ENCODE results near the gene NUTM2G. TPM values are rescaled to one million over a fixed set of nuclear protein-coding genes. Genes with fewer than 3 reads are reported as not detected.
"Not testable (repeated sequence)": the region's sequence is repeated elsewhere in the genome, so short reads cannot be mapped to it uniquely, and the experiment has no call there.

NUTM2G gene
- total RNA-seq, 1 experiment from 2014 or later: not detected

- peaks cover 19% of the 10 kb centered on the region for H3K79me2 ChIP-seq (ENCODE audit: low read length)
Observed at GRCh38 chr9:96983496-96984122, 55.0 kb downstream of the NUTM2G start.

DNA sequence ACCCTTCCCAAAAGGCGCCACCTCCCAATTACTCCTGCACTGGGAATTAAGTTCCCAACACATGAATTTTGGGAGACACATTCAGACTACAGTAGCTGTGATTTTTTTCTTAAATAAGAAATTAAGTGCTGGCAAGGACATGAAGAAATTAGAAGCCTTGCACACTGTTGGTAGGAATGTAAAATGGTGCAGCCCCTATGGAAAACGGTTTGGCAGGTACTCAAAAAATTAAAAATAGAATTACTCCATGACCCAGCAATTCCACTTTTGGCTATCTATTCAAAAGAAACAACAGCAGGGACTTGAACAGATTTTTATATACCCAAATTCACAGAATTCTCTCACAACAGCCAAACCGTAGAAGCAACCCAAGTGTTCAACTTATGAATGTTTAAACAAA lies 55.5 kb downstream of the NUTM2G start:
- H3K9me3 ChIP-seq (ENCODE audit: low read length); H4K20me1 ChIP-seq (ENCODE audit: low read length); H3K27me3 ChIP-seq (ENCODE audit: low read length); H3K4me1 ChIP-seq (ENCODE audit: insufficient read depth, low read length); CTCF ChIA-PET; H3K9me2 ChIP-seq (replicated peaks; ENCODE audit: low read length); H3K27ac ChIP-seq (ENCODE audit: low read length); H2AFZ ChIP-seq (ENCODE audit: low read length); H3K4me2 ChIP-seq (ENCODE audit: low read length); DNase-seq; H3F3A ChIP-seq (ENCODE audit: low read length, unreplicated experiment); H3K9ac ChIP-seq (ENCODE audit: low read length); H3K4me3 ChIP-seq (ENCODE audit: low read length); intact Hi-C loops (cut with micrococcal nuclease); H3K36me3 ChIP-seq (ENCODE audit: low read depth, low read length); BruUV-seq (replicated peaks); ATAC-seq; POLR2A ChIA-PET (ENCODE audit: unreplicated experiment): not testable (repeated sequence)
- H3K79me2 ChIP-seq (ENCODE audit: low read length): peaks cover 19% of the 10 kb centered on the region

More at GRCh38 chr9:96983496-96984122, 55.0 kb downstream of the NUTM2G start:
- H2AFZ ChIP-seq (ENCODE audit: low read length); H3K27me3 ChIP-seq (ENCODE audit: low read length); H3K4me1 ChIP-seq (ENCODE audit: insufficient read depth, low read length); H3K36me3 ChIP-seq (ENCODE audit: low read depth, low read length); H3K4me3 ChIP-seq (ENCODE audit: low read length); H3K27ac ChIP-seq (ENCODE audit: low read length); ATAC-seq; H3F3A ChIP-seq (ENCODE audit: low read length, unreplicated experiment); POLR2A ChIA-PET (ENCODE audit: unreplicated experiment); DNase-seq; H3K9ac ChIP-seq (ENCODE audit: low read length); H4K20me1 ChIP-seq (ENCODE audit: low read length); H3K4me2 ChIP-seq (ENCODE audit: low read length); H3K9me3 ChIP-seq (ENCODE audit: low read length); CTCF ChIA-PET; BruUV-seq (replicated peaks); H3K9me2 ChIP-seq (replicated peaks; ENCODE audit: low read length); intact Hi-C loops (cut with micrococcal nuclease): not testable (repeated sequence)

GRCh38 chr9:96984887-96985286 lies 56.2 kb downstream of the NUTM2G start:
- H3K27ac ChIP-seq (ENCODE audit: low read length); H3K9me2 ChIP-seq (replicated peaks; ENCODE audit: low read length); H3K9me3 ChIP-seq (ENCODE audit: low read length); H2AFZ ChIP-seq (ENCODE audit: low read length); H3K4me3 ChIP-seq (ENCODE audit: low read length); BruUV-seq (replicated peaks); H3K4me2 ChIP-seq (ENCODE audit: low read length); H4K20me1 ChIP-seq (ENCODE audit: low read length); CTCF ChIA-PET; DNase-seq; H3K9ac ChIP-seq (ENCODE audit: low read length); H3K4me1 ChIP-seq (ENCODE audit: insufficient read depth, low read length); H3K36me3 ChIP-seq (ENCODE audit: low read depth, low read length); ATAC-seq; H3F3A ChIP-seq (ENCODE audit: low read length, unreplicated experiment); intact Hi-C loops (cut with micrococcal nuclease); H3K27me3 ChIP-seq (ENCODE audit: low read length); POLR2A ChIA-PET (ENCODE audit: unreplicated experiment): not testable (repeated sequence)
- H3K79me2 ChIP-seq (ENCODE audit: low read length): peaks cover 16% of the 10 kb centered on the region; the same call in 1 of the 2 replicates

Other genes with a start within 250 kb of the NUTM2G start
- 2.6 and 4.0 TPM in 2 replicates for gene ZNF510, start 150.8 kb upstream of the NUTM2G start, total RNA-seq (2014; rRNA removed)
- gene ZNF782, start 74.3 kb upstream of the NUTM2G start, total RNA-seq (2014; rRNA removed): 5.0 and 5.3 TPM in 2 replicates
- gene CTSV, start 110.3 kb downstream of the NUTM2G start, total RNA-seq (2014; rRNA removed): 11.4 and 12.2 TPM in 2 replicates

Measured in PC-3 (cell line).